Upper lobe of left lung (tissue), 6 donors: ENCODE measurements around the gene FUT8. TPM values are rescaled to one million over a fixed set of nuclear protein-coding genes. Genes with fewer than 3 reads are reported as not detected.

ENCODE experiments used
- ATAC-seq, 2 donors: fragments of 200-7000 bp; cut with Tn5 transposase; one replicate each; pipeline ENCODE4 v1.9.1; 2022; ENCODE audit warnings: mild to moderate bottlenecking in 2 of 2, moderate library complexity in 2 of 2; ENCODE audit not compliant: low FRiP score in 2 of 2
- DNase-seq, 2 donors: peaks; one replicate each; pipeline ENCODE4 v3.0.0-alpha.2; 2019 to 2020
- H3K27ac ChIP-seq, 4 donors: fragments of 200-600 bp; sonication (generic); one replicate each; pipeline ENCODE4 v1.5.1; 2016 to 2019
- H3K27me3 ChIP-seq, 4 donors: fragments of 200-600 bp; sonication (generic); one replicate each; pipeline ENCODE4 v1.5.1; 2017 to 2019
- H3K36me3 ChIP-seq, 4 donors: fragments of 200-600 bp; sonication (generic); one replicate each; pipeline ENCODE4 v1.5.1; 2016 to 2019
- H3K4me1 ChIP-seq, 4 donors: fragments of 200-600 bp; sonication (generic); one replicate each; pipeline ENCODE4 v1.5.1; 2018 to 2019
- H3K4me3 ChIP-seq, 4 donors: fragments of 200-600 bp; sonication (generic); one replicate each; pipeline ENCODE4 v1.5.1; 2017 to 2019; ENCODE audit warnings: mild to moderate bottlenecking in 2 of 4, moderate library complexity in 1 of 4
- H3K9me3 ChIP-seq, 4 donors: fragments of 200-600 bp; sonication (generic); one replicate each; pipeline ENCODE4 v1.5.1; 2018 to 2019
- EP300 ChIP-seq, 4 donors: sonication (generic); formaldehyde crosslinking; IDR thresholded peaks; one replicate each; pipeline ENCODE4 v1.5.1; 2017; ENCODE audit warnings: antibody characterized with exemption in 4 of 4, control low read depth in 2 of 4
- POLR2A ChIP-seq, 4 donors: fragments of 450-650 bp; IDR thresholded peaks; one replicate each; pipeline ENCODE4 v1.5.1; 2016 to 2017; ENCODE audit warnings: antibody characterized with exemption in 4 of 4, mild to moderate bottlenecking in 2 of 4
- POLR2AphosphoS5 ChIP-seq, 2 donors: sonication (generic); formaldehyde crosslinking; IDR thresholded peaks; one replicate each; pipeline ENCODE4 v1.5.1; 2017; ENCODE audit warnings: antibody characterized with exemption in 2 of 2
- WGBS, 2 donors: methylation state at CpG; one replicate each; pipeline ENCODE4 v1.1.5; 2017 to 2018; 5-methylcytosine and 5-hydroxymethylcytosine counted together
- total RNA-seq, 6 donors: library from RNA; depleted of rRNA in 4 of 6; stranded (reverse); fragments of >200 nt in 4 of 6; gene quantifications; one replicate each; pipeline versions ENCODE4 v1.1.0 to v1.2.1, GENCODE V29; 2016 to 2021
- TF ChIP-seq, protein P1 (sequence below), 6 experiments: fragments of 450-650 bp in 4 of 6; fragments of 200-600 bp in 2 of 6; sonication (generic) in 2 of 6; IDR thresholded peaks; one replicate each; pipeline ENCODE4 v1.5.1; 2016 to 2019; ENCODE audit warnings: antibody characterized with exemption in 6 of 6
- donor health status: DM: no; HTN: no; CAD: no; lungs with moderate emphysema.
- donor health status: DM: no; HTN: yes; CAD: no; lungs with severe emphysema.

The FUT8 gene
- total RNA-seq, 6 donors from 2014 or later = 17.3 to 38.8 (median 29.1) TPM

DNA sequence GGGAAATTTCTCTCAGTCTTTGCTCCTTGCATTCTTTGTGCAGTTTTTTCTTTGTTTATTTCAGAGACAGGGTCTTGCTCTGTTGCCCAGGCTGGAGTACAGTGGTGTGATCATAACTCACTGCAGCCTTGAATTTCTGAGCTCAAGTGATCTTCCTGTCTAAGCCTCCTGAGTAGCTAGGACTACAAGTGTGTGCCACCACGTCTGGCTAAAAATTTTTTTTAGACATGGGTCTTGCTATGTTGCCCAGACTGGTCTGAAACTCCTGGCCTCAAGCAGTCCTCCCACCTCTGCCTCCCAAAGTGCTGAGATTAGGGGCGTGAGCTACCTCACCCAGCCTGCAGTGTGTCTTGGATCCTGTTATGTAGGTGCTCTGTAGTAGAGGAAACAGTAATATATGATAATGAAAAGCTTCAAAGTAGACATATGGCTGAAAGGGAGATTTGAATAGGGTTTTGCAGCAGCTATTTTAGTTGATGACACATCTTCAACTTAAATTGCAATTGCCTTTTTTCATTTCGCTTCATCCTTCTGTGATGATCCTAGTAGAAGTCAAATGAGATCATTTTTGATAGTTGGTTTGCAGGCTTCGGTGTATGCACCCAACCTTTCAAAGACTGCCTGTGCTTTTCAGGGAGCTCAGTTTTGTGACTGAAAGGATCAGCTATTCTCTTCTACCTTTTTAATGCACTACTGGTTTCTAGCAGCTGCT lies 75.4 kb downstream of the FUT8 start:
- Histone ChIP-seq H3K4me3 (no peak overlapping the region), H3K4me1 (peaks cover 0 to 11% (median under 1%) of the 10 kb centered on the region in 4 donors), H3K36me3 (no peaks in the 10 kb centered on the region), H3K27ac (no peak overlapping the region), H3K9me3 (no peaks in the 10 kb centered on the region), H3K27me3 (no peaks in the 10 kb centered on the region)
- TF ChIP-seq POLR2AphosphoS5 (IDR thresholded peaks at IDR 0.05) = no peak
- no peak for TF ChIP-seq EP300 (IDR thresholded peaks at IDR 0.05)
- no peak for TF ChIP-seq POLR2A (IDR thresholded peaks at IDR 0.05)
- TF ChIP-seq, protein P1, sequence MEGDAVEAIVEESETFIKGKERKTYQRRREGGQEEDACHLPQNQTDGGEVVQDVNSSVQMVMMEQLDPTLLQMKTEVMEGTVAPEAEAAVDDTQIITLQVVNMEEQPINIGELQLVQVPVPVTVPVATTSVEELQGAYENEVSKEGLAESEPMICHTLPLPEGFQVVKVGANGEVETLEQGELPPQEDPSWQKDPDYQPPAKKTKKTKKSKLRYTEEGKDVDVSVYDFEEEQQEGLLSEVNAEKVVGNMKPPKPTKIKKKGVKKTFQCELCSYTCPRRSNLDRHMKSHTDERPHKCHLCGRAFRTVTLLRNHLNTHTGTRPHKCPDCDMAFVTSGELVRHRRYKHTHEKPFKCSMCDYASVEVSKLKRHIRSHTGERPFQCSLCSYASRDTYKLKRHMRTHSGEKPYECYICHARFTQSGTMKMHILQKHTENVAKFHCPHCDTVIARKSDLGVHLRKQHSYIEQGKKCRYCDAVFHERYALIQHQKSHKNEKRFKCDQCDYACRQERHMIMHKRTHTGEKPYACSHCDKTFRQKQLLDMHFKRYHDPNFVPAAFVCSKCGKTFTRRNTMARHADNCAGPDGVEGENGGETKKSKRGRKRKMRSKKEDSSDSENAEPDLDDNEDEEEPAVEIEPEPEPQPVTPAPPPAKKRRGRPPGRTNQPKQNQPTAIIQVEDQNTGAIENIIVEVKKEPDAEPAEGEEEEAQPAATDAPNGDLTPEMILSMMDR (IDR thresholded peaks at IDR 0.05) = no peak
- WGBS, 2 donors = 94 to 96% methylated on average over 4 of the region's 4 CpGs
- DNase-seq = no peak
- no peak for ATAC-seq

- Histone ChIP-seq H3K27me3 (no peaks in the 10 kb centered on the region), H3K9me3 (no peaks in the 10 kb centered on the region), H3K36me3 (no peaks in the 10 kb centered on the region), H3K27ac (no peak overlapping the region), H3K4me3 (no peak overlapping the region), H3K4me1 (peaks cover 0 to 3% (median 0%) of the 10 kb centered on the region in 4 donors)
- ATAC-seq = no peak
- DNase-seq = no peak
- 95 to 96% methylated on average over 1 of the region's 1 CpG for WGBS, 2 donors
- no peak for TF ChIP-seq EP300 (IDR thresholded peaks at IDR 0.05)
- TF ChIP-seq, protein P1 (IDR thresholded peaks at IDR 0.05) = no peak
- no peak for TF ChIP-seq POLR2A (IDR thresholded peaks at IDR 0.05)
- TF ChIP-seq POLR2AphosphoS5 (IDR thresholded peaks at IDR 0.05) = no peak
Observed at GRCh38 chr14:65491274-65491673, 78.7 kb downstream of the FUT8 start.

DNA sequence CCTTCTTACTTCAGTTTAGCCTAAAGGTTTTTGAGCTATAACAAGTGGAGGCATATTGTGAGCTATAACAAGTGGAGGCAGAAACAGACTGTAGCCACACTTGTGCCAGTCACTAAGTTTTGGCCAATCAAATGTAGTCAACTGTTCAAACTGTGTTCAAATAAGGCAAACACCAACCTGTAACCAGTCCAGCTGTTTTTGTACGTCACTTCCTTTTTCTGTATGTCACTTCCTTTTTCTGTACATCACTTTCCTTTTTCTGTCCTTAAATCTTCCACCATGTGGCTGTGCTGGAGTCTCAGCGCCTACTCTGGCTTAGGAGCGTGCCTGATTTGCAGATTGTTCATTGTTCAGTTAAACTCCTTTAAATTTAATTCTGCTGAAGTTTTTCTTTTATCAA lies 79.7 kb downstream of the FUT8 start:
- Histone ChIP-seq H3K9me3 (no peaks in the 10 kb centered on the region), H3K4me3 (no peak overlapping the region), H3K27ac (no peak overlapping the region), H3K27me3 (no peaks in the 10 kb centered on the region), H3K36me3 (no peaks in the 10 kb centered on the region), H3K4me1 (no peaks in the 10 kb centered on the region)
- no peak for ATAC-seq
- no peak for DNase-seq
- TF ChIP-seq POLR2A (IDR thresholded peaks at IDR 0.05) (no peak), POLR2AphosphoS5 (IDR thresholded peaks at IDR 0.05) (no peak), EP300 (IDR thresholded peaks at IDR 0.05) (no peak)
- TF ChIP-seq, protein P1 (IDR thresholded peaks at IDR 0.05) = no peak
- 87 to 97% methylated on average over 3 of the region's 3 CpGs for WGBS, 2 donors

DNA sequence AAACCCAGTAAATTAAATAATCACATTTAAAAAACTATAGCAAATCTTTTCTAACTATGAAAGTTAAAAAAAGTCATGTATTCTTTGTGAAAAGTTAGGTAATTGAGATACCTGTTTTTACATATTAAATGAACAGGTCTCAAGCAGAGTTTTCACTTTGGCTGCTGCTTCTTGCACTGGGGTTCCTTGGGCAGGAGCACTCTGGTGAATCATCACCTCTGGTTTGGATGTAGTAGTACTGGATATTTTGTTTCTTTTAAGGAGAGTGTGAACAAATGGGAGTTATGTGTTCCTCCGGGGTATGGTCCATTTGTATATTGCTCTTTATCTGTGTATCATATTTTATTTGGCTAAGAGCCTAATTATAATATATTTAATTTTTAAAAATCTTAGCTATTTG lies 82.7 kb downstream of the FUT8 start:
- Histone ChIP-seq H3K4me3 (no peak overlapping the region), H3K27ac (no peak overlapping the region), H3K27me3 (no peaks in the 10 kb centered on the region), H3K4me1 (no peaks in the 10 kb centered on the region), H3K9me3 (no peaks in the 10 kb centered on the region), H3K36me3 (no peaks in the 10 kb centered on the region)
- ATAC-seq = no peak
- no peak for TF ChIP-seq POLR2AphosphoS5 (IDR thresholded peaks at IDR 0.05)
- TF ChIP-seq, protein P1 (IDR thresholded peaks at IDR 0.05) = no peak
- no peak for TF ChIP-seq POLR2A (IDR thresholded peaks at IDR 0.05)
- TF ChIP-seq EP300 (IDR thresholded peaks at IDR 0.05) = no peak
- no peak for DNase-seq
- 86 to 93% methylated on average over 1 of the region's 1 CpG for WGBS, 2 donors
